Measurements from ENCODE around the gene ZYG11B.
"Not testable (repeated sequence)": the region's sequence is repeated elsewhere in the genome, so short reads cannot be mapped to it uniquely, and the experiment has no call there.

ZYG11B gene

DNA sequence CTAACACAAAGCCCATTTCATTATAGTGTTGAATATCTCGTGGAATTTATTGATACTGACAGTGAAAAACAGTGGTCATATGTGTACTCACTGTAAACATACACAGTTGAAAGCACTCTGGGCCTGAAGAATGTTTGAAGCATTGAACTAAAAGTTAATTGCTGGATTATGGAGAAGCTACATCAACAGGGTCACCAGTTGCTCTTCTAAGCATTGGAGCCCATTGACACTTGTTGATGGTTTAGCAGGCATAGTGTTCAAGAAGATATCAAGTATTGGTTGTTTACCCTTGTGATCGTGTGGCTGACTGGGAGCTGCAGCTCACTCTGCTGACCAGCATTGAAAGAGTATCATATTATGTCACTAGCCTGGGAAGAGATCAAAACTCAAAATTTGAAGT lies 126.6 kb downstream of the ZYG11B start:
- DNase-seq (ENCODE audit: low read depth in 2 of 2): no peak

GRCh38 chr1:52855584-52855983 lies 129.3 kb downstream of the ZYG11B start:
- no peak for DNase-seq (ENCODE audit: low read depth in 2 of 2)

- no peak for DNase-seq (ENCODE audit: low read depth in 2 of 2)
Observed at GRCh38 chr1:52856026-52856425, 129.8 kb downstream of the ZYG11B start.

GRCh38 chr1:52857443-52857842 lies 131.2 kb downstream of the ZYG11B start:
- DNase-seq (ENCODE audit: low read depth in 2 of 2): no peak

DNA sequence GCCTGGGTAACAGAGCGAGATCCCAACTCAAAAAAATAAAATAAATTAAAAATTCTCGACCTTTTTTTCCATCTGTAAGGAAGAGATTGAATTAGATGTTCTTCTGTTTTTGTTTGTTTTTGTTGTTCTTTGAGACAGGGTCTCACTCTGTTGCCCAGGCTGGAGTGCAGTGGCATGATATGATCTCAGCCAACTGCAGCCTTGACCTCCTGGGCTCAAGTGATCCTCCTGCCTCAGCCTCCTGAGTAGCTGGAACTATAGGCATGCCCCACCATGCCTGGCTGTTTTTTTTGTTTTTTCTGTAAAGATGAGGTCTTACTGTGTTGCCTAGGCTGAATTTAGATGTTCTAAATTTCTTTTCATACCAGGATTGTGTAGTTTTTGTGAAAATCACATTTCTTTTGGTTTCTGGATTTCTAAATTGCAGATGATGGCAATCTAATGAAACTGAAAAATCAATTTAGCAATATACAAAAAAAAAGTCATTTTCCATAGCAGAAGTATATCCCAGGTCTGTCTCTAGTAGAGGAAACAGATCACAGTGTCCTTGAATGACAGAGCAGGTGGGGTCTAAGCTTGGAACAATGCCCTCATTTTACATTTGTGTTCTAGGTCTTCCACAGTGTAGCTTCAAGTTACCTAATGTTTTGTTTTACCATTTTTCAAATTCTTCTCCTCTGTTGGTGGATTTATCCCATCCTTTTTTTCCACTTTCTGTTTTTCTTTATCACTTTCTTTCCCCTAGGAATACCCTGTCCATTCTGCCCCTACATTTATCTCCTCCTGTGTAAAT lies 136.6 kb downstream of the ZYG11B start:
- DNase-seq (ENCODE audit: low read depth in 2 of 2): no peak

DNA sequence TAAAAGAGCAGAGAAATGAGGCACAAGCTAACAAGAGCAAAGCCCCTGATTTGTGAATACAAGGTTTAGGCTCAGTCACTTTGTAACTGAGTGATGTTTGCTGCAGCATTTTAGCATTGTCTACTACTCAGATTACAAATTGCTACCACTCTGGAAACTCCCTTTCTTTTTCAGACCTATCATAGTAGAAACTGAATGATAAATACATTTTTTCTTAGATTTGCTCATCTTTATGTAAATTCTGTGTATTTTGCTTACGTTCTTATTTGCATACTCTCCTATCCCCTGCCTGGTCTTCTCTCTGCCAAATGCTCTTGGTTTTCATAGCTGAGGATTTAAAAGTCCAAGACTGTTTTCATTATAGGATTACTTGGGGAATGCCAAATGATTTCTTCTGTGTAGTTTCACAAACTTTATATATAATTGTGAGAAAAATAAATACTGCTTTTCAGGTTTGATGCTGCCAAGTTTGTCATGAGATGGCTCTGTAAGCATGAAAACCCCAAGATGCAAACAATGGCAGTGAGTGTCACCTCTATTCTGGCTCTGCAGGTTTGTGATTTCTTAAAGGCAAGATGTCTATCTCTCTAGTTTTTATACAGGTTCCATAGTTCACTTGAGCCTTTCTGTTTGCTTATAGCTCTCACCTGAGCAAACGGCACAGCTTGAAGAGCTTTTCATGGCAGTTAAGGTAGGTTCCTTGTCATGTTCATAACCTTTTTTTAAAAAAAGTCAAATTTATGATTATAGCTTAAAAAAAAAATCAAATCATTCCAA lies 141.0 kb downstream of the ZYG11B start:
- DNase-seq (ENCODE audit: low read depth in 2 of 2): no peak

GRCh38 chr1:52869727-52870126 lies 143.5 kb downstream of the ZYG11B start:
- not testable (repeated sequence) for DNase-seq (ENCODE audit: low read depth in 2 of 2)

- DNase-seq (ENCODE audit: low read depth in 2 of 2): no peak
Observed at GRCh38 chr1:52876843-52877242, 150.6 kb downstream of the ZYG11B start.
